Vagina (tissue), 2 donors: ENCODE results near the gene PRRC2B.

Experiments used
- CTCF ChIP-seq, 3 experiments: fragments of 450-650 bp in 2 of 3; fragments of 200-600 bp in 1 of 3; sonication (generic) in 1 of 3; IDR thresholded peaks; one replicate each; pipeline ENCODE4 v1.5.1; 2017 to 2019; ENCODE audit warnings: antibody characterized with exemption in 3 of 3, mild to moderate bottlenecking in 2 of 3, moderate library complexity in 2 of 3
- POLR2A ChIP-seq, 2 donors: fragments of 450-650 bp; IDR thresholded peaks; one replicate each; pipeline ENCODE4 v1.6.1; 2017; ENCODE audit warnings: antibody characterized with exemption in 2 of 2, mild to moderate bottlenecking in 2 of 2, moderate library complexity in 2 of 2
- POLR2AphosphoS5 ChIP-seq, 2 donors: sonication (generic); formaldehyde crosslinking; IDR thresholded peaks; one replicate each; pipeline ENCODE4 v1.9.0; 2017; ENCODE audit warnings: antibody characterized with exemption in 2 of 2, mild to moderate bottlenecking in 2 of 2, low read depth in 1 of 2; ENCODE audit not compliant: insufficient read depth in 1 of 2

DNA sequence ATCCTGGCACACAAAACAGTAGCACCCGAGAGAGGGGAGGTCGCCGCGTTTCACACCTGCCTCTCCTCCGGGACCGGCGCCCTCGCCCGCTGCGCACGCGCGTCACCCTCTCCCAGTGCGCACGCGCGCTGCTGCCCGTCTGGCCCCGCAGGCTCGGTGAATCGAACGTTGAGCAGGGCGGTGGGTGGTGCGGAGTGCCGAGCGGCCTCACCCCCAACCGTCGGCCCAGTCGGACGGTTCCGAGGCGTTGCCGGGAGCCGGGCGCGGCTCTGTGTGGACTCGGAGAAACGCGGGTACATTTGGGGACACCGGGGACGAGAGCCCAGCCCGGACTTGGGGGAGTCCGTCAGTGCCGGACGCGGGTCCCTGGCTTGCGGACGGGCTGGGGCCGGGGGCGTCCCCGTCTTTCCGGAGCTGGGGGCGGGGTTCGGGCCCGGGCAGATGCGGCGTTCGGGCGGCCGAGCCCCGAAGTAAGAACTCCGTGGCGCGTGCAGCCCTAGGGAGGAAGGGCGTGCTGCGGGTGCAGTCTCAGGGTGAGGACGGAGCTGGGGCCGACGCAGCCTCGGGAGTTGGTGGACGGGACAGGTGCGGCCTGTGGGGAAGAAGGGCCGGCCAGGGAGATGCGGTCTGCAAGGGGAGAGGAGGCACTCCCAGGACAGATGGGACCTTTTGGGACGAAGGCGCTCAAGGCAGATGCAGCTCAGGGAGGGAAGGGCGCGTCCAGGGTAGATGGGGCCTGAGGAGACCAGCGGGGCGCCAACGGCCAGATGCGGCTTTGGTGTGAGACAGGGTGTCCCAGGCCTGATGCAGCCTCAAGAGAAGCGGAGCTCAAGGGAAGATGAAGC, 109.1 kb downstream of the PRRC2B start, which contains the start of gene POMT1:
- TF ChIP-seq CTCF (IDR thresholded peaks at IDR 0.05) (no peak), POLR2A (IDR thresholded peaks at IDR 0.05) (peak in 1 of 2 donors; percentile 27), POLR2AphosphoS5 (IDR thresholded peaks at IDR 0.05; ENCODE audit: insufficient read depth in 1 of 2, low read depth in 1 of 2) (peak in 1 of 2 donors; percentile 82)
